Liver (tissue), 2 donors: ENCODE results near the gene NECAB2.

ENCODE experiments used
- GABPA ChIP-seq, 2 donors: IDR thresholded peaks in 1 of 2; conservative IDR thresholded peaks in 1 of 2; 2 replicates each; pipeline ENCODE4 v1.6.1; 2016; ENCODE audit warnings: antibody characterized with exemption in 2 of 2, mild to moderate bottlenecking in 1 of 2, moderate library complexity in 1 of 2
- RXRA ChIP-seq, 2 donors: IDR thresholded peaks; 2 replicates each; pipeline ENCODE4 v1.6.1; 2017 to 2018; ENCODE audit warnings: antibody characterized with exemption in 2 of 2, mild to moderate bottlenecking in 1 of 2
- YY1 ChIP-seq: IDR thresholded peaks from 2 replicates; pipeline ENCODE4 v1.6.1; 2016; ENCODE audit warnings: antibody characterized with exemption, mild to moderate bottlenecking
- TF ChIP-seq, protein P1 (sequence below): IDR thresholded peaks from 2 replicates; pipeline ENCODE4 v1.6.1; 2016; ENCODE audit warnings: antibody characterized with exemption
- TF ChIP-seq, protein P2 (sequence below): IDR thresholded peaks from 2 replicates; pipeline ENCODE4 v1.6.1; 2016; ENCODE audit warnings: antibody characterized with exemption
- donor health status: healthy.

DNA sequence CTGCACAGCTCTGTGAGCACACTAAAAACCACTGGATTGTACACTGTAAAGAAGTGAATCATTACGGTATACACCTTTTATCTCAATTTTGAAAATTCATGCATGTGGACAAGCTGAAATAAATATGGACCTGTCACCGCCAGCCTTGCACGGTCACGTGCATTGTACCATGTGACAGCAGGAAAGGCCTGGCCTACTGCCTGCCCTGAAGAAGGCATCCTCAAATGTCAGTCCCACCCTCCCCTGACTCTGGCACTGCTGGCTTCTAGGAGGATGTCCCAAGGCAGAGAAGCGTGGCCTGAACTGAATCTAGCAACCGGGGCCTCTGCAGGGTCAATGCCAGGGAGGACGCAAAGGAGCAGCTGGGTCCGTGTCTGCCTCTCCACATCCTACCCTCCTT, 39.9 kb downstream of the NECAB2 start:
- TF ChIP-seq YY1 (no peak), GABPA (IDR thresholded peaks at IDR 0.05 in 1 of 2, conservative IDR thresholded peaks at IDR 0.05 in 1 of 2) (no peak), RXRA (IDR thresholded peaks at IDR 0.05) (no peak)
- TF ChIP-seq, protein P1, sequence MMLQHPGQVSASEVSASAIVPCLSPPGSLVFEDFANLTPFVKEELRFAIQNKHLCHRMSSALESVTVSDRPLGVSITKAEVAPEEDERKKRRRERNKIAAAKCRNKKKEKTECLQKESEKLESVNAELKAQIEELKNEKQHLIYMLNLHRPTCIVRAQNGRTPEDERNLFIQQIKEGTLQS: no peak
- TF ChIP-seq, protein P2, sequence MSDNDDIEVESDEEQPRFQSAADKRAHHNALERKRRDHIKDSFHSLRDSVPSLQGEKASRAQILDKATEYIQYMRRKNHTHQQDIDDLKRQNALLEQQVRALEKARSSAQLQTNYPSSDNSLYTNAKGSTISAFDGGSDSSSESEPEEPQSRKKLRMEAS: no peak
